K562 treated with DMSO at 1 percent for 48 hours (cell line): ENCODE measurements around the gene SGK1. TPM values are rescaled to one million over a fixed set of nuclear protein-coding genes. Genes with fewer than 3 reads are reported as not detected.

Experiments used
- total RNA-seq: library from RNA; unstranded; fragments of 300-600 nt; gene quantifications from 2 replicates; pipeline ENCODE4 v1.2.3, GENCODE V29; 2022; ENCODE audit warnings: low replicate concordance; ENCODE audit errors: extremely low read depth

The SGK1 gene
- not detected in 2 replicates for total RNA-seq

GRCh38 chr6:134317471-134318131 is at the start of gene SGK1:
SGK1 (minus strand) TSS chr6:134318112; CDS start chr6:134317460, 652 bp downstream.

